ENCODE results near the gene SNW1.

Gene SNW1

DNA sequence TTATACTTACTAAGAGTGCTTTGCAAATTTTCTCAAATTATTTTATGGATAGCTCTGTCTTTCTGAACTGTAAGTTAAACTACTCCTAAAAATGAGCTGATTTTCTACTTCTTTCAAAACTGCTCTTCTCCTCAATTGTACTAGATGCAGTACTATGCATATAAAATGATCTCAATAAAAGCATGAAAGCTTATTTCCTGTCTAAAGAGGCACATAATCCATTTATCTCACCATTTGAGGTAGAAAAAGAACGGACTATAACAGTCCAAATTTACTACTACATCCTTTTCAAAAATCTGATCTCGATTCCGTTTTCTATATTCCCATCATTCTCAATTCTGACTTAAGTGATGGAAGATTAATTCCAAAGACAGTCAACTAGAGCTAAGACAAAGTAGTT lies 38.7 kb downstream of the SNW1 start:
- DNase-seq (ENCODE audit: low read depth, low spot score): no peak
- H3K4me3 ChIP-seq (ENCODE audit: low read depth, low read length): no peak overlapping the region
- CTCF ChIA-PET: interaction anchor here (1.1 kb wide), 1 partner anchor 14 kb away, joined by 3 read pairs; the partner anchor contains the start of genes ALKBH1 and SLIRP
- TF ChIP-seq CTCF (IDR thresholded peaks at IDR 0.05; ENCODE audit: insufficient read depth, low read length, missing control alignments): no peak
- POLR2A ChIA-PET: no interaction called here

GRCh38 chr14:77721437-77721836 lies 39.5 kb downstream of the SNW1 start:
- ChIA-PET POLR2A (no interaction called here), CTCF (interaction anchor here (1.1 kb wide), 1 partner anchor 262 kb away, joined by 4 read pairs; no protein-coding TSS in a partner anchor)
- no peak for TF ChIP-seq CTCF (IDR thresholded peaks at IDR 0.05; ENCODE audit: insufficient read depth, low read length, missing control alignments)
- no peak for DNase-seq (ENCODE audit: low read depth, low spot score)
- H3K4me3 ChIP-seq (ENCODE audit: low read depth, low read length): no peak overlapping the region

DNA sequence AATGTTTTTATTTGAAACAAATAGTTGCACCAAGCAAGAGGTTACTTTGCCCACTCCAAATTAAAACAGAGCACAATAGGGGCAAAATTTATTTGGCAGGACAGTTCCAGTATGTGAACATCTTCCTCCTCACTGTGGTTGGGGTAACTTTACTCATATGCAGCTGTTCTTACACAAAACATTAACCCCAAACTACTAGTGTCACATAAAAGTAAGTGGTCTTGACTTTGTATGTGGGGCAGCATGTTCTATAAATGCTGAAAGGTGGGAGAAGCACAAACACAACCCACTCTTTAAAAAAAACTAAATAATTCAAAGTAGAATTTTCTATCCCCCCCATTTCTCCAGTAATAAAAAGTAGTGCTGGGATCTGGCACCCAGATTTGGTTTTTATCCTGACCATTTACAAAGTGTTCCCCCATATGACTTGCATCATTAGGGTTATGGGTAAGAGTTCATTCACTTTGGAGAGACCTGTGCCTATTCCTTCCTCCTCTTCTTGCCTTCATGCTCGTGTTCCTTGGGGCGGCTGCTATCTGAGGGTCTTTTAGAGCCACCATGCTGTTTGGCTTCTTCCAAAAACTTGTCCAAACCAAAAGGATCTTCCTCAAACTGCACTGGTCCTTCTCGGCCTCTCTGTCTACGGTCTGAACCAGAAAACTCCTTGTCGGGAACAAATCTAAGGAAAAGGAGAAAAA lies 43.2 kb downstream of the SNW1 start:
- CTCF ChIA-PET: interaction anchor here (0.6 to 1.8 kb wide), 2 partner anchors 254 to 258 kb away, joined by 4 to 6 read pairs; no protein-coding TSS in a partner anchor
- POLR2A ChIA-PET: no interaction called here
- no peak overlapping the region for H3K4me3 ChIP-seq (ENCODE audit: low read depth, low read length)

DNA sequence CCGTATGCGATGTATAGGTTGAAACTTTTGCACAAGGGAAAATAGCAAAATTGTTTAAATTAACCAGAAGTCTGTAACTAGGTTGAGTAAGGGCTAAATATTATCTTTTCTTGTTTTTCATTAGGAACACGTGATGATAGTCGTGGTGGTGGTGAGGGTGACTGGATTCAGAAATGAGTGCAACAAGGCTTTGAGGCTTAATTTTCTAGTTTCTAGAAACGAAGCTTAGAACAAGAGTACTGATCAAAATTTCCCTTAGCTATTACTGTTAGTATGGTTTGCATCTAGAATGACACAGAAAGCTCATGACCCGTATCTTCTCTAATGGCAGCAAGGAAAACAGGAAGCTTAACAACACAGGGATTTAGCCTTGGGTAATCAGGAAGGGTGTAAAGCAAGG lies 46.0 kb downstream of the SNW1 start:
- ChIA-PET CTCF (interaction anchor here (1.0 kb wide), 1 partner anchor 60 kb away, joined by 3 read pairs; no protein-coding TSS in a partner anchor), POLR2A (no interaction called here)
- DNase-seq (ENCODE audit: low read depth, low spot score): no peak
- H3K4me3 ChIP-seq (ENCODE audit: low read depth, low read length): no peak overlapping the region
- TF ChIP-seq CTCF (IDR thresholded peaks at IDR 0.05; ENCODE audit: insufficient read depth, low read length, missing control alignments): no peak

More for the DNA sequence above, 43.2 kb downstream of the SNW1 start:
- TF ChIP-seq CTCF (IDR thresholded peaks at IDR 0.05; ENCODE audit: insufficient read depth, low read length, missing control alignments): no peak
- no peak for DNase-seq (ENCODE audit: low read depth, low spot score)

GRCh38 chr14:77710364-77710763 lies 50.6 kb downstream of the SNW1 start:
- DNase-seq (ENCODE audit: low read depth, low spot score): no peak
- H3K4me3 ChIP-seq (ENCODE audit: low read depth, low read length): no peak overlapping the region
- CTCF ChIA-PET: interaction anchor here (2.4 kb wide), 1 partner anchor 251 kb away, joined by 12 read pairs; no protein-coding TSS in a partner anchor
- POLR2A ChIA-PET: no interaction called here
- TF ChIP-seq CTCF (IDR thresholded peaks at IDR 0.05; ENCODE audit: insufficient read depth, low read length, missing control alignments): no peak

- CTCF ChIA-PET: interaction anchor here (2.4 kb wide), 1 partner anchor 250 kb away, joined by 12 read pairs; no protein-coding TSS in a partner anchor
- POLR2A ChIA-PET: no interaction called here
These were observed 51.5 kb downstream of the SNW1 start for GRCh38 chr14:77709412-77709811.

More at GRCh38 chr14:77709412-77709811, 51.5 kb downstream of the SNW1 start:
- no peak for DNase-seq (ENCODE audit: low read depth, low spot score)
- H3K4me3 ChIP-seq (ENCODE audit: low read depth, low read length): peak overlapping the region; percentile 98
- TF ChIP-seq CTCF (IDR thresholded peaks at IDR 0.05; ENCODE audit: insufficient read depth, low read length, missing control alignments): no peak
